GM21423 (cell line): ENCODE data around the gene PALM.
"Not testable (repeated sequence)": the region's sequence is repeated elsewhere in the genome, so short reads cannot be mapped to it uniquely, and the experiment has no call there.

ENCODE experiments used
- ATAC-seq: cut with Tn5 transposase; IDR thresholded peaks from one replicate; pipeline ENCODE4 v1.9.1; 2021; ENCODE audit warnings: mild to moderate bottlenecking, moderate library complexity; ENCODE audit not compliant: unreplicated experiment

PALM gene

GRCh38 chr19:729965-730668 lies 21.4 kb downstream of the PALM start:
- no peak for ATAC-seq

DNA sequence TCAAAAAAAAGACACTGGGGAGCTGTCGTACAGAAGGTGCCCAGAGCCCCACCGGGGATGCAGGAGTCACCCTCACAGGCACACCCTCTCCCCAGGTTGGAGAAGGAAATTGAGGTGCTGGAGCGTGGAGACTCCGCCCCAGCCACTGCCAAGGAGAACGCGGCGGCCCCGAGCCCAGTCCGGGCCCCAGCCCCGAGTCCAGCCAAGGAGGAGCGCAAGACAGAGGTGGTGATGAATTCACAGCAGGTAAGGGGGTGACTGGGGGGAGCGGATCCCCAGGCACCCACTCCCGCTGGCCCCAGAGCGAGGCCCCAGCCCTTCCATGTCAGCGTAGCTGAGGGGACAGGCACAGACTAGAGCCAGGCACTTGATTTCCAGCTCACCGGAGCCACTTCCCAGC lies 22.3 kb downstream of the PALM start:
- no peak for ATAC-seq

GRCh38 chr19:732148-733069 lies 23.7 kb downstream of the PALM start:
- ATAC-seq, result no peak

- ATAC-seq, result no peak
Observed at GRCh38 chr19:734716-735115, 26.0 kb downstream of the PALM start.

GRCh38 chr19:736125-736524 lies 27.4 kb downstream of the PALM start:
- no peak for ATAC-seq

GRCh38 chr19:737591-738093 lies 28.9 kb downstream of the PALM start:
- ATAC-seq, result no peak

DNA sequence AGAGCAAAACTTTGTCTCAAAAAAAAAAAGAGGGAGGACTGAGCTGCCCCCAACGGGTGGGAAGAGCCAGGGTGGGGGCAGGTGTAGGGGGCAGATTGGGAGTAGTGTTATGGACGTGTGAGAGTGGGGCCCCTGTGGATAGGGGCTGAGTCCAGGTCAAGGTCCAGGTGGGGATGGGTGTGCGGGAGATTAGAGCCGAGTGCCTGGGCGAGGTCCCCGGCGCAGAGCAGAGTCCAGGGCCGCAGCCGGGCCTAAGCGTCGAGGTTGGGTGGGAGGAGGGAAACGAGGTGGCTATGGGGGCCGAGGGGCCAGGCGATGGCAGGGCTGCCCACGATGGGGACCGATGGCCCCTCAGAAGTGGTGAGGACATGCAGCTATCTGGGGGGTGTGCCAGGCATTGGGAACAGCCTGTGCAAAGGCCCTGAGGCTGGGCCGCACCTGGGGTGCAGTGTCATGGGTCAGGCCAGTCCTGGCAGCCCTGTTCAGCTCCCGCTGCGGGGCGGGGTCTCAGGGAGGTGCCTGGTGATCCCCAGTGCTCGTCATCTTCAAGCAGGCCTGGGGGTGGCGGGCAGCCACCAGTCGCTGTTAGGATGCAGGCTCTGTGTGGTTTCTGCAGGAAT lies 29.9 kb downstream of the PALM start:
- no peak for ATAC-seq

GRCh38 chr19:739998-740715 lies 31.4 kb downstream of the PALM start:
- no peak for ATAC-seq

DNA sequence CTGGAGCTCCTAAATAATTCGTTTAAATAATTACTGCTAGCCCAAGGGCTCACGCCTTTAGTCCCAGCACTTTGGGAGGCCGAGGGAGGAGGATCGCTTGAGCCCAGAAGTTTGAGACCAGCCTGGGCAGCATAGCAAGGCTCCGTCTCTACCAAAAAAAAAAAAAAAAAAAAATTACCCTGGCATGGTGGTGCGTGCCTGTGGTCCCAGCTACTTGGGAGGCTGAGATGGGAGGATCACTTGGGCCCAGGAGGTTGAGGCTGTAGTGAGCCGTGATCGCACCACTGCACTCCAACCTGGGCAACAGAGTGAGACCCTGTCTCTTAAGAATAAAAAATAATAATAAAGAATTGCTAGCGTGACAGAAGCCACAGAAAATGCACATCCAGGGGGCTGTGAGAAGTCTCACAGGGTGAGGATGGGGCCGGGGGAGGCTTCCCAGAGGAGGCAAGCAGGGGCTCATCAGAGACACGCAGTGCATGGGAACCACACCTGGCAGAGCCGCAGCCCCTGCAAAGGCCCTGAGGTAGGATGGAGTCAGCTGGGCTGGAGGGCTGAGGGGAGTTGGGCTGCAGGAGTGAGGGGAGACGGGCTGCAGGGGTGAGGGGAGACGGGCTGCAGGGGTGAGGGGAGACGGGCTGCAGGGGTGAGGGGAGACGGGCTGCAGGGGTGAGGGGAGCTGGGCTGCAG lies 32.2 kb downstream of the PALM start:
- not testable (repeated sequence) for ATAC-seq

DNA sequence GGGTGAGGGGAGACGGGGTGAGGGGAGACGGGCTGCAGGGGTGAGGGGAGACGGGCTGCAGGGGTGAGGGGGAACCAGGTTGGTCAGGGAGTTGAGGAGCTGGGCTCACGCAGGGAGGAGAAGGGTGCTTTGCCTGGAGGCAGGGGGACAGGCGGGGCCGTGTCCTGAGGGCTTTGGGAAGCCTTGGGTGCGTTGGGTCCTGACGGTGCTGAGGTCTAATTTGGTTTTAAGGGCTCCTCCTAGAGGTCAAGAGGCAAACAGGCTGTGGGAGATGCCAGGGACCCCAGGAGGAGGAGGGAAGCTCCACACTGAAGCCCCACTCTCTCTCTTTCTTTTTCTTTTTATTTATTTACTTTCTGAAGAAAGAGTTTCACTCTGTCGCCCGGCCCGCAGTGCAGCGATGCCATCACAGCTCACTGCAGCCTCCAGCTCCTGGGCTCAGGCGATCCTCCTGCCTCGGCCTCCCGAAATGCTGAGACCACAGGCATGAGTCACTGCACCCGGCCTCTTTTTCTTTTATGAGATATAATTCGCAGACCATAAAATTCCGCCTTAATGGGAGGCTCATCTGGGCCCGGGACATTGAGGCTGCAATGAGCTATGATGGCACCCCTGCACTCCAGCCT lies 32.9 kb downstream of the PALM start:
- no peak for ATAC-seq

- ATAC-seq, result no peak
Observed at GRCh38 chr19:742540-743075, 33.9 kb downstream of the PALM start.

GRCh38 chr19:743168-743687 lies 34.5 kb downstream of the PALM start:
- ATAC-seq, result no peak

DNA sequence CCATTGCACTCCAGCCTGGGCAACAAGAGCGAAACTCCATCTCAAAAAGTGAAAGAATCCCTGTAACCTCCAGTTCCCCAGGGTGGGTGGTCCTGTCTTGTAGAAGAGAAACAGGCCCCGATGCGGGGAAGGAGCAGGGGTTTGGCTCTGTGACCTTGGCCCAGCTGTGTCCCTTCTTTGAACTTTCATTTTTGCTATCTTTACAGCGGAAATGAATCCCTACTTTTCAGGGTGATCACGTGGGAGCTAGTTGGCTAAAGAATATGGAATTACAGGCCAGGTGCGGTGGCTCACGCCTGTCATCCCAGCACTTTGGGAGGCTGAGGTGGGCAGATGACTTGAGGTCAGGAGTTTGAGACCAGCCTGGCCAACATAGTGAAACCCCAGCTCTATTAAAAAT lies 36.4 kb downstream of the PALM start:
- ATAC-seq, result not testable (repeated sequence)

DNA sequence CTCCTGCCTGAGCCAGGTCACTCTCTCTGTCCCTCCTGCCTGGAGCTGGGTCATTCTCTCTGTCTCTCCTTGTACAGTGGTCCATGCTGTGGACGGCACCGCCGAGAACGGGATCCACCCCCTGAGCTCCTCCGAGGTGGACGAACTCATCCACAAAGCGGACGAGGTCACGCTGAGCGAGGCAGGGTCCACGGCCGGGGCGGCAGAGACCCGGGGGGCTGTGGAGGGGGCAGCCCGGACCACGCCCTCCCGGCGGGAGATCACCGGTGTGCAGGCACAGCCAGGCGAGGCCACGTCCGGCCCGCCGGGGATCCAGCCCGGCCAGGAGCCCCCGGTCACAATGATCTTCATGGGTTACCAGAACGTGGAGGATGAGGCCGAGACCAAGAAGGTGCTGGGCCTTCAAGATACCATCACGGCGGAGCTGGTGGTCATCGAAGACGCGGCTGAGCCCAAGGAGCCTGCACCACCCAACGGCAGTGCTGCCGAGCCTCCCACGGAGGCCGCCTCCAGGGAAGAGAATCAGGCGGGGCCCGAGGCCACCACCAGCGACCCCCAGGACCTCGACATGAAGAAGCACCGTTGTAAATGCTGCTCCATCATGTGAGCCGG lies 37.6 kb downstream of the PALM start:
- no peak for ATAC-seq

DNA sequence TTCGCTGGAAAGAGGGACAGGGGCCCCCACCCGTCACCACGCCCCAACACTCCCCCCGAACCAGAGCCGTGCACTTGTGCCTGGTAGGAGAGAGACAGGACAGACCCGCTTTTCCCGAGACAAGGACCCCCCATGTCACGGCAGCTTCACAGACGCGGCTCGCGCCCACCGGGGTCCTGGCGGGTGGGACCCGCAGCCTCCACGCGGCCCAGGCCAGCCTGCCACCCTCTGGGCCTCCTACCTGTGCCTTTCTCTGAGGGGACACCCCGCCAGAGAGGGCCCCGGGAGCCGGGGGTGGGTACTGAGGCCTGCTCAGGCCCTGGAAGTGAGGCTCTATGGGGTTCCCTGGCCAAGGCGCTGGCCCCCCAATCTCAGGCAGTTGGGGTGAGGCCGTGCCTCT lies 38.2 kb downstream of the PALM start:
- no peak for ATAC-seq

GRCh38 chr19:747432-748273 lies 38.9 kb downstream of the PALM start:
- no peak for ATAC-seq

GRCh38 chr19:748274-748598 lies 39.5 kb downstream of the PALM start:
- ATAC-seq, result no peak

DNA sequence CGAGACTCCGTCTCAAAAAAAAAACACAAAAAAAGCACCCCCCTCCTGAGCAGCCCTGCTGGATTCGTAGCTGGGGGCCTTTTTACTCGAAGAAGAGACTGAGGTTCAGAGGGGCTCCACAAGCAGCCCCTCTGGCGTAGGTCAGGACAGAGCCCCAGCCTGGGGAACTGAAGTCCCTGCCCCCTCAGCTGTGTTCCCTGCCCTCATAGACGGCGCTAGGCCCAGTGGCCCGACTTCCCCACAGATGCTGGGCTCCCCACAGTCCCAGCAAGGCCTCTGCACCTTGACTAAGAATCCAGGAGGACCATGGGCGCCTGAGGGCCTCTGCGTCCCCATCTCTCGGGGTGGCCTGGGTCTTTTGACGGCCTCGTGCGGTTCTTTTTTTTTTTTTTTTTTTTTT lies 41.1 kb downstream of the PALM start:
- ATAC-seq, result no peak
